Caco-2 (cell line): ENCODE data around the gene MACO1. TPM values are rescaled to one million over a fixed set of nuclear protein-coding genes. Genes with fewer than 3 reads are reported as not detected.
A peak's percentile ranks its signal among the peaks of the same experiment; 100 is the strongest.
"Not testable (repeated sequence)": the region's sequence is repeated elsewhere in the genome, so short reads cannot be mapped to it uniquely, and the experiment has no call there.

Experiments
- Bru-seq: library from RNA; stranded (reverse); fragments of 400-500 nt; gene quantifications from one replicate; lab custom pipeline; 2021; lab: Mats Ljungman, UMichigan
- BruChase-seq, 2 experiments: library from RNA; stranded (reverse); fragments of 400-500 nt; gene quantifications; one replicate each; lab custom pipeline; 2021; lab: Mats Ljungman, UMichigan
- BruUV-seq: library from RNA; stranded (reverse); fragments of 400-500 nt; replicated peaks from 2 replicates; lab custom pipeline; 2021; lab: Mats Ljungman, UMichigan
- CTCF ChIA-PET: fragments of 300-600 bp; sonication (Branson Sonifier 250); formaldehyde crosslinking; loops from one replicate; lab custom pipeline; 2022; ENCODE audit warnings: antibody characterized with exemption; lab: Charles Lee
- POLR2A ChIA-PET: fragments of 300-600 bp; sonication (Branson Sonifier 250); formaldehyde crosslinking; loops from one replicate; lab custom pipeline; 2022; ENCODE audit warnings: antibody characterized with exemption; lab: Charles Lee
- DNase-seq, 2 experiments: peaks; one replicate each; pipeline versions ENCODE4 v3.0.0 to v3.0.0-alpha.2; 2020 to 2022
- H3K27me3 ChIP-seq: replicated peaks from 2 replicates; pipeline ENCODE4 v1.6.0; 2011; ENCODE audit warnings: low read length; ENCODE audit not compliant: control insufficient read depth, insufficient read depth
- H3K36me3 ChIP-seq: 2 replicates; pipeline ENCODE4 v1.5.1; 2011; ENCODE audit warnings: low read length; ENCODE audit not compliant: control insufficient read depth, insufficient read depth
- H3K4me1 ChIP-seq: fragments of 250-450 bp; sonication (Bioruptor Pico); 2 replicates; pipeline ENCODE4 v1.5.1; 2020; ENCODE audit warnings: mild to moderate bottlenecking
- H3K4me3 ChIP-seq: 2 replicates; pipeline ENCODE4 v1.5.1; 2011; ENCODE audit warnings: low read depth, mild to moderate bottlenecking, control low read depth, low read length
- H3K9me3 ChIP-seq: fragments of 250-450 bp; sonication (Bioruptor Pico); 2 replicates; pipeline ENCODE4 v1.5.1; 2020; ENCODE audit warnings: mild to moderate bottlenecking, moderate library complexity
- H3K27ac Mint-ChIP-seq: one replicate; pipeline ENCODE4 v1.8.0; 2022; ENCODE audit warnings: mixed read lengths; ENCODE audit not compliant: unreplicated experiment
- H3K27me3 Mint-ChIP-seq: one replicate; pipeline ENCODE4 v1.8.0; 2022; ENCODE audit warnings: mixed read lengths; ENCODE audit not compliant: insufficient read depth, unreplicated experiment
- H3K36me3 Mint-ChIP-seq: one replicate; pipeline ENCODE4 v1.8.0; 2022; ENCODE audit warnings: mild to moderate bottlenecking, mixed read lengths; ENCODE audit not compliant: insufficient read depth, unreplicated experiment
- H3K4me1 Mint-ChIP-seq: one replicate; pipeline ENCODE4 v1.8.0; 2022; ENCODE audit warnings: low read depth, mixed read lengths; ENCODE audit not compliant: unreplicated experiment
- H3K4me3 Mint-ChIP-seq: one replicate; pipeline ENCODE4 v1.8.0; 2022; ENCODE audit warnings: mild to moderate bottlenecking, moderate library complexity, mixed read lengths; ENCODE audit not compliant: unreplicated experiment
- H3K9me3 Mint-ChIP-seq: one replicate; pipeline ENCODE4 v1.8.0; 2022; ENCODE audit warnings: mixed read lengths; ENCODE audit not compliant: unreplicated experiment
- intact Hi-C: fragments of 100-400 bp; cut with micrococcal nuclease; formaldehyde crosslinking; loops from one replicate; pipeline ENCODE4 v1.10.0; 2022; ENCODE audit not compliant: unreplicated experiment
- long read RNA-seq: library from polyadenylated mRNA; stranded (forward); transcript quantifications from one replicate; pipeline ENCODE4 v2.0.0, GENCODE V29; 2022
- total RNA-seq: library from RNA; stranded (reverse); gene quantifications from 2 replicates; pipeline ENCODE4 v1.2.3, GENCODE V29; 2022
- TF ChIP-seq, protein P1 (sequence below), 2 experiments: fragments of 200-600 bp in 1 of 2; IDR thresholded peaks; 1 replicate in 1 of 2; 2 replicates in 1 of 2; pipeline versions ENCODE4 v1.5.1 to v1.8.0; 2011 to 2022; ENCODE audit warnings: antibody characterized with exemption in 1 of 2, control low read depth in 1 of 2, inconsistent platforms in 1 of 2, low read depth in 1 of 2, low read length in 1 of 2, mild to moderate bottlenecking in 1 of 2, moderate library complexity in 1 of 2; ENCODE audit not compliant: insufficient read depth in 1 of 2, severe bottlenecking in 1 of 2, unreplicated experiment in 1 of 2

Gene MACO1, protein sequence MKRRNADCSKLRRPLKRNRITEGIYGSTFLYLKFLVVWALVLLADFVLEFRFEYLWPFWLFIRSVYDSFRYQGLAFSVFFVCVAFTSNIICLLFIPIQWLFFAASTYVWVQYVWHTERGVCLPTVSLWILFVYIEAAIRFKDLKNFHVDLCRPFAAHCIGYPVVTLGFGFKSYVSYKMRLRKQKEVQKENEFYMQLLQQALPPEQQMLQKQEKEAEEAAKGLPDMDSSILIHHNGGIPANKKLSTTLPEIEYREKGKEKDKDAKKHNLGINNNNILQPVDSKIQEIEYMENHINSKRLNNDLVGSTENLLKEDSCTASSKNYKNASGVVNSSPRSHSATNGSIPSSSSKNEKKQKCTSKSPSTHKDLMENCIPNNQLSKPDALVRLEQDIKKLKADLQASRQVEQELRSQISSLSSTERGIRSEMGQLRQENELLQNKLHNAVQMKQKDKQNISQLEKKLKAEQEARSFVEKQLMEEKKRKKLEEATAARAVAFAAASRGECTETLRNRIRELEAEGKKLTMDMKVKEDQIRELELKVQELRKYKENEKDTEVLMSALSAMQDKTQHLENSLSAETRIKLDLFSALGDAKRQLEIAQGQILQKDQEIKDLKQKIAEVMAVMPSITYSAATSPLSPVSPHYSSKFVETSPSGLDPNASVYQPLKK
- total RNA-seq: 16.8 TPM in 2 replicates
- percentile 66 among the genes with signal in this experiment for Bru-seq, nascent RNA
- BruChase-seq, experiment 1, labeled RNA remaining after a 2-hour chase: percentile 65 among the genes with signal in this experiment
- percentile 69 among the genes with signal in this experiment for BruChase-seq, experiment 2, labeled RNA remaining after a 6-hour chase
- long read RNA-seq, transcript MACO1-201 (11 exons, 3,917 nt): major isoform, 16 of 16 reads
- long read RNA-seq, partial matches to known transcripts: 0 of 16 reads
- long read RNA-seq, other reads (novel, unspliced or antisense): 0 of 16 reads

DNA sequence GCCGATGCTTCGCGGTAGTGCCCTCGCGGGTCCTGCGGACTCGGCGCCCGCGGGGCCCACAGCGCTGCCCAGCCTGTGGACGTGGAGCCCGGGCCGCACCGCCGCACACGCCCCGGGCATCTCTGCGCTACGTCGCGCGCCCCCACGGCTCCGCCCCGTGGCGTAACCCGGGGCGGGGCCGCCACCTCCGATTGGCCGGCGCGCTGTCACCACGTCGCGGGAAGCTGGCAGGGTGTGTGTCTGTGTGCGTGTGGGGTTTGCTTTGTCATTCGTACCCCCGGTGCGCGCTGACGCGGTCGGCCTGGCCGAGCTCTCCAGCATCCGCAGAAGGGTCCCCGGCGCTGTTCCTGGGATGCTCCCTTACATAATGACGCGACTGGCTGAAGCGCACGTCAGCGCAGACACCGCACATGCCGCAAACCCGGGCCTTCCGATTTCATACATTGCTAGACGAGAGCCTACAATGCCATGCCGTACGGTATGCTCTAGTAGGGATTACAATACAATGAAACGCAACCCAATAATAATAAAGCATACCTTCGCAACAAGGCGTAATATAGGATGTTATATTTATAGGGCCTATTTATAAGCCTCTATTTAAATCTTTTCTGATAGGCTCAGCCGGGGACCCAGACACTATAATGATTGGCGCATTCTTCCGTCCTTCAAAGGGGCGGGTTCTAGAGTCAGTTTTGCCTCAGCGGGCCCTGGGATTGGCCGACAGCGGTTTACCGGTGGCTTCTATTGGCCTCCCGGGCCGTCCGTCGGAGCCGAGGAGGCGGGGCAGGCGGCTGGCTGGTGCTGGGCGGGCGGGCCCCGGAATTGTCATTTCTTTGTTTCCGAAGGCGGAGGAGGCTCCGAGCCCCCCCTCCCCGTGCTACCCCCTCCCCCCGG, at the start of gene MACO1:
Gene MACO1, plus strand, starts transcription at position 825 of the 894 bp plus-strand sequence. CDS start 202 bp downstream, outside the sequence.
- Histone ChIP-seq H3K4me3 (peak within 1 kb of the TSS; percentile 58), H3K27me3 (no peaks in the 10 kb centered on the region), H3K9me3 (no peaks in the 10 kb centered on the region), H3K4me1 (no peaks in the 10 kb centered on the region), H3K36me3 (no peaks in the 10 kb centered on the region)
- Mint-ChIP-seq H3K27me3 (no peaks in the 10 kb centered on the region), H3K27ac (peak within 1 kb of the TSS; percentile 88), H3K4me3 (peak within 1 kb of the TSS; percentile 88), H3K4me1 (no peaks in the 10 kb centered on the region), H3K36me3 (peaks cover 5% of the 10 kb centered on the region), H3K9me3 (no peaks in the 10 kb centered on the region)
- DNase-seq: peak; percentile 92 to 96
- ChIA-PET POLR2A (no interaction called here), CTCF (interaction anchor here (0.6 kb wide), 1 partner anchor 30 kb away, joined by 3 read pairs; no protein-coding TSS in a partner anchor)
- intact Hi-C loops: loop anchor here (10.0 kb wide), 1 partner anchor 74 kb away; no protein-coding TSS in a partner anchor
- BruUV-seq: no TSS peak
- TF ChIP-seq, protein P1, sequence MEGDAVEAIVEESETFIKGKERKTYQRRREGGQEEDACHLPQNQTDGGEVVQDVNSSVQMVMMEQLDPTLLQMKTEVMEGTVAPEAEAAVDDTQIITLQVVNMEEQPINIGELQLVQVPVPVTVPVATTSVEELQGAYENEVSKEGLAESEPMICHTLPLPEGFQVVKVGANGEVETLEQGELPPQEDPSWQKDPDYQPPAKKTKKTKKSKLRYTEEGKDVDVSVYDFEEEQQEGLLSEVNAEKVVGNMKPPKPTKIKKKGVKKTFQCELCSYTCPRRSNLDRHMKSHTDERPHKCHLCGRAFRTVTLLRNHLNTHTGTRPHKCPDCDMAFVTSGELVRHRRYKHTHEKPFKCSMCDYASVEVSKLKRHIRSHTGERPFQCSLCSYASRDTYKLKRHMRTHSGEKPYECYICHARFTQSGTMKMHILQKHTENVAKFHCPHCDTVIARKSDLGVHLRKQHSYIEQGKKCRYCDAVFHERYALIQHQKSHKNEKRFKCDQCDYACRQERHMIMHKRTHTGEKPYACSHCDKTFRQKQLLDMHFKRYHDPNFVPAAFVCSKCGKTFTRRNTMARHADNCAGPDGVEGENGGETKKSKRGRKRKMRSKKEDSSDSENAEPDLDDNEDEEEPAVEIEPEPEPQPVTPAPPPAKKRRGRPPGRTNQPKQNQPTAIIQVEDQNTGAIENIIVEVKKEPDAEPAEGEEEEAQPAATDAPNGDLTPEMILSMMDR (IDR thresholded peaks at IDR 0.05; ENCODE audit: insufficient read depth in 1 of 2, low read depth in 1 of 2, low read length in 1 of 2, severe bottlenecking in 1 of 2, unreplicated experiment in 1 of 2): no peak

DNA sequence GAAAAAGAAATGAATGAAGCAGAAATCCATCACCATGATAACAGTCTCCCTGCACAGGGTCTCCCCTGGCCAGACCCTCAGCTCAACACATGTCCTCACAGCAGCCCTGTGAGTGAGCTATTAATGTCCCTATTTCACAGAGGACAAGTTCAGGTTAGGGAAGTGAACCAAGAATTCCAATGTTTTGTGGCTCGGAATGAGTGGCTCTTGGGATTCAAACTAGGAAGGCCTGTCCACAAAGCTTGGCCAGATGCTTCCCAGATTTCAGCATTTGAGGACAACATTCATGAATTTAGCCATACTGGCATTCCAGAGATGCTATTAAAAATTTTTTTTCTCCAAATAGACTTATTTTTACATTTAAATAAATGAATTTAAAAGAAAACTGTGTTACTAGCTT, 48.2 kb upstream of the MACO1 start:
- H3K4me3 Mint-ChIP-seq, intact Hi-C loops, H3K27ac Mint-ChIP-seq, H3K4me3 ChIP-seq, POLR2A ChIA-PET, H3K36me3 Mint-ChIP-seq, H3K9me3 ChIP-seq, DNase-seq, CTCF ChIA-PET, H3K27me3 Mint-ChIP-seq, BruUV-seq, H3K4me1 ChIP-seq, H3K9me3 Mint-ChIP-seq, H3K4me1 Mint-ChIP-seq, H3K36me3 ChIP-seq, H3K27me3 ChIP-seq: not testable (repeated sequence)

DNA sequence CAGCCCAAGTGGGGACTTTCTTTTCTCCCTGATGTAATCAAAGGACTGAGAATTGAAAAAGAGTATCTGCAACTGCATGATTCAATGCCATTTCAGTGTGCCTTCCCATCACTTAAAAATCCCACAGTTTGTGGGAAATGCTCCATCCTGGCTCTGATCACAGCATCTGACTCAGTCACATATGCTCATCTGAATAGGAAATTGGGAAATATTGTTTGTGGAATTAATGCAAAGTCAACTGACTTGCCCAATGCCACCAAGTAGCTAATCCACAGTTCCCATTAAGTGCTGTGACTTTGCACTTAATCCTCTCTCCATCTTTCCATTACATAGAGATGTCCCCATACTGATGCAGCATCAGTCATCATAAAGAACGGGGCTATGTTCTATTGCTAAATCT, 47.6 kb upstream of the MACO1 start:
- H3K4me1 Mint-ChIP-seq, H3K36me3 Mint-ChIP-seq, H3K27me3 Mint-ChIP-seq, DNase-seq, H3K27ac Mint-ChIP-seq, H3K9me3 ChIP-seq, POLR2A ChIA-PET, H3K4me3 ChIP-seq, H3K4me1 ChIP-seq, H3K4me3 Mint-ChIP-seq, BruUV-seq, H3K36me3 ChIP-seq, H3K27me3 ChIP-seq, CTCF ChIA-PET, intact Hi-C loops, H3K9me3 Mint-ChIP-seq: not testable (repeated sequence)

DNA sequence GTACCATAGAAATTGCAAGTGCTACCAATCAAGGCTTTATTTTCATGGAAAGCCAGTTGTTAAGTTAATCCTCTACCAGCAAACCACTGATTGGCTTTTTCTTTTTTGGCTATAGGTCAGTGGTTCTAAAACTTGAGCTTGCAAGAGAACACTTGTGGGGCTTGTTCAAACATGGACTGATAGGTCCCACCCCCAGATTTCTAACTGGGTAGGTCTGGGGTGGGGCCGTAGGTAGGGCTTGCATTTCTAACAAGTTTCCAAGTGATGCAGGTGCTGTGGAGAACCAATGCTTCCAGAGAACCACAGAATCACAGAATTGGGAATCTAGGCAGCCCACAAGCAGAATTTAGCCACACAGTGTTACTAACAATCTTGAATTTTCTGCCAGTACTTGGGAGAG, 46.8 kb upstream of the MACO1 start:
- H3K4me1 ChIP-seq, H3K27me3 Mint-ChIP-seq, H3K9me3 Mint-ChIP-seq, intact Hi-C loops, H3K27ac Mint-ChIP-seq, H3K4me3 Mint-ChIP-seq, H3K4me1 Mint-ChIP-seq, H3K9me3 ChIP-seq, H3K4me3 ChIP-seq, POLR2A ChIA-PET, CTCF ChIA-PET, H3K27me3 ChIP-seq, BruUV-seq, H3K36me3 Mint-ChIP-seq, DNase-seq, H3K36me3 ChIP-seq: not testable (repeated sequence)

- H3K4me1 ChIP-seq, H3K27ac Mint-ChIP-seq, H3K9me3 Mint-ChIP-seq, DNase-seq, H3K4me3 Mint-ChIP-seq, H3K27me3 Mint-ChIP-seq, BruUV-seq, H3K36me3 ChIP-seq, H3K9me3 ChIP-seq, H3K4me3 ChIP-seq, CTCF ChIA-PET, POLR2A ChIA-PET, intact Hi-C loops, H3K27me3 ChIP-seq, H3K4me1 Mint-ChIP-seq, H3K36me3 Mint-ChIP-seq: not testable (repeated sequence)
These were observed 43.6 kb upstream of the MACO1 start for GRCh38 chr1:25387096-25387495.
